CD4-positive, alpha-beta T cell treated with Interleukin-6 at 100 ng/mL for 8 hours (primary cell): ENCODE results near the gene MORC3.

Source experiments
- DNase-seq: peaks from one replicate; pipeline ENCODE4 v3.0.0-alpha.2; 2020; ENCODE audit warnings: mixed read lengths, low spot score

Gene MORC3

DNA sequence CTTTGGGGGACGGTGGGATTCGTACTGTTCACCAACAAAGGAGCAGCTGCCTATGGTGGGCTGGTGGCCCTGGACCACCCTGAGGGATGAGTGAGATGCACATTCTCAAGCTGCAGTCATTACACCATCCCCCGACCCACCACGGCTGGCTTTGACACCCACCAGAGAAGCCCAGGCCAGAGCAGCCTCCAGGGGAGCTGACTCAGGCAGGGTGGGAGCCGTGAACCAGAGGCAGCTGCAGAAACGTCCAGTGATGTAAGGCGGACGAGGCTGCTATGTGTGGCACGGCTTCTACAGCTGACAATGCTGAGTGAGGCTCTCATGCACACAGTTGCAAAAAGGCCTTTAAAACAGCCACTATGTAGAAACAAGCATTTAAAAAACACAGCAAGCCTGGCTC, 105.3 kb downstream of the MORC3 start:
- DNase-seq: no peak
